ENCODE data around the gene SLC2A6. TPM values are rescaled to one million over a fixed set of nuclear protein-coding genes. Genes with fewer than 3 reads are reported as not detected.

The SLC2A6 gene
- total RNA-seq, 1 donor from 2014 or later = 10.5 TPM

DNA sequence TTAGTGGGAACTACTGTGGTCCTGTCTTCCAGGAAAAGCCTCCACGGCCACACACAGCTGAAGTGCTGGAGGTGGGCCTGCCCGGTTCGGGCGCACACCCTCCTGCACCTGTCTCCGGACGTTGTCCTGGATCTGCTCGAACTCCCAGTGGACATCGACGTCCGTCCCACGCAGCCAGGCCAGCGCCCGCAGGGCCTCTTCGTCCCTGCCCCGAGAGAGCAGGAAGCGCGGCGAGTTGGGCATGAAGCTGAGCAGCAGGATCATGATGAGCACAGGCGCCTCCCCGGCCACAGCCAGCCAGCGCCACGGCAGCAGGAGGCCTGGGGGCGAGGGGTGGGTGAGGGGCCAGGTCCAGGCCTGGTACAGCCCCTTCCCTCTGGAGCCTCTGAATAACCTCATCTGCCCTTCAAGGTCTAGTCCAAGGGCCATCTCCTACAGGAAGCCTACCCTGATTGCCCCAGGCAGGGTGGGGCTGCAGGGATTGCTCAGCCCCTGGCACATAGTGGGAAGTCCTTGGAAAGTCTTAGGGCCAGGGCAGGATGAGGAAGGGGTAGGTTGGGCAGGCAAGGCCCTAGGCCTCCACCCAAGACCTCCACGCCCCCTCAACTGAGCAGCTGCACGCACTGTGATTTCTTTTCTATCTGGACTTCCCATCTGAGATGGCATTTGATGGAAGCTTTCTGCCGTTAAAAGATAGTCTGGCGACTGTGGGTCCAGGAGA, 3.4 kb downstream of the SLC2A6 start:
- DNase-seq = no peak
- peaks cover 31% of the 10 kb centered on the region for H3K36me3 ChIP-seq

DNA sequence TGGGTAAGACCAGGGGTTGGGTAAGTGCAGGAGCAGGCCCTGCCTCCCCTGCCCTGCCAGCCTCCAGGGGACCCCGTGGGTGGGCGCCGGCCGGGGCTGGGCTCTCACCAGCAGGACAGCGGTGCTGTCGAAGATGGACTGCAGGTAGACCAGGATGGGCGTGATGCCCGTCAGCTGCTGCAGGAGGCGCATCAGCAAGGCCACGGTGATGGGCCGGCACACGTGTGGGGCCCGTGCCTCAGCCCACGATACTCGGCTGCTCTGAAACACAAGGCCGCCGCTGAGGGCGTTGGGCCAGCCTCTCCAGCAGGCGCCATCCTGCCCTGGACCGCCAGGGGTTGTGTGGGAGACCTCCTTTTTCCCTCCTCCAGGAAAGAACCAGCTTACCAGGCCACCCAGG, 4.0 kb downstream of the SLC2A6 start:
- intact Hi-C loops (cut with DNase I) = no loop called here
- no peak for ATAC-seq
- Histone ChIP-seq H3K27me3 (ENCODE audit: low read depth) (no peaks in the 10 kb centered on the region), H3K36me3 (peaks cover 31% of the 10 kb centered on the region), H3K4me3 (no peak overlapping the region), H3K27ac (no peak overlapping the region), H3K4me1 (peaks cover 39% of the 10 kb centered on the region), H3K9me3 (no peaks in the 10 kb centered on the region)
- TF ChIP-seq, protein P1, sequence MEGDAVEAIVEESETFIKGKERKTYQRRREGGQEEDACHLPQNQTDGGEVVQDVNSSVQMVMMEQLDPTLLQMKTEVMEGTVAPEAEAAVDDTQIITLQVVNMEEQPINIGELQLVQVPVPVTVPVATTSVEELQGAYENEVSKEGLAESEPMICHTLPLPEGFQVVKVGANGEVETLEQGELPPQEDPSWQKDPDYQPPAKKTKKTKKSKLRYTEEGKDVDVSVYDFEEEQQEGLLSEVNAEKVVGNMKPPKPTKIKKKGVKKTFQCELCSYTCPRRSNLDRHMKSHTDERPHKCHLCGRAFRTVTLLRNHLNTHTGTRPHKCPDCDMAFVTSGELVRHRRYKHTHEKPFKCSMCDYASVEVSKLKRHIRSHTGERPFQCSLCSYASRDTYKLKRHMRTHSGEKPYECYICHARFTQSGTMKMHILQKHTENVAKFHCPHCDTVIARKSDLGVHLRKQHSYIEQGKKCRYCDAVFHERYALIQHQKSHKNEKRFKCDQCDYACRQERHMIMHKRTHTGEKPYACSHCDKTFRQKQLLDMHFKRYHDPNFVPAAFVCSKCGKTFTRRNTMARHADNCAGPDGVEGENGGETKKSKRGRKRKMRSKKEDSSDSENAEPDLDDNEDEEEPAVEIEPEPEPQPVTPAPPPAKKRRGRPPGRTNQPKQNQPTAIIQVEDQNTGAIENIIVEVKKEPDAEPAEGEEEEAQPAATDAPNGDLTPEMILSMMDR (IDR thresholded peaks at IDR 0.05) = no peak
- DNase-seq = no peak

More for the DNA sequence above, 3.4 kb downstream of the SLC2A6 start:
- no peaks in the 10 kb centered on the region for H3K9me3 ChIP-seq
- ATAC-seq = no peak
- TF ChIP-seq, protein P1 (IDR thresholded peaks at IDR 0.05) = no peak
- H3K4me3 ChIP-seq = no peak overlapping the region
- intact Hi-C loops (cut with DNase I) = no loop called here
- peaks cover 39% of the 10 kb centered on the region for H3K4me1 ChIP-seq
- no peak overlapping the region for H3K27ac ChIP-seq
- H3K27me3 ChIP-seq (ENCODE audit: low read depth) = no peaks in the 10 kb centered on the region

- intact Hi-C loops (cut with DNase I) = no loop called here
Observed at GRCh38 chr9:133474215-133474614, 4.7 kb downstream of the SLC2A6 start.

GRCh38 chr9:133473743-133474142, 5.2 kb downstream of the SLC2A6 start:
- Histone ChIP-seq H3K27me3 (ENCODE audit: low read depth) (no peaks in the 10 kb centered on the region), H3K4me3 (no peak overlapping the region), H3K36me3 (peaks cover 38% of the 10 kb centered on the region), H3K9me3 (no peaks in the 10 kb centered on the region), H3K4me1 (peaks cover 30% of the 10 kb centered on the region), H3K27ac (no peak overlapping the region)
- TF ChIP-seq, protein P1 (IDR thresholded peaks at IDR 0.05) = no peak
- intact Hi-C loops (cut with DNase I) = no loop called here
- DNase-seq (no peak), ATAC-seq (no peak)

More at GRCh38 chr9:133474215-133474614, 4.7 kb downstream of the SLC2A6 start:
- Histone ChIP-seq H3K4me3 (no peak overlapping the region), H3K36me3 (peaks cover 33% of the 10 kb centered on the region), H3K27ac (no peak overlapping the region), H3K27me3 (ENCODE audit: low read depth) (no peaks in the 10 kb centered on the region), H3K9me3 (no peaks in the 10 kb centered on the region), H3K4me1 (peaks cover 33% of the 10 kb centered on the region)
- no peak for ATAC-seq
- DNase-seq = no peak
- TF ChIP-seq, protein P1 (IDR thresholded peaks at IDR 0.05) = no peak

- no peak for DNase-seq
- no peak for ATAC-seq
- Histone ChIP-seq H3K27me3 (ENCODE audit: low read depth) (no peaks in the 10 kb centered on the region), H3K9me3 (no peaks in the 10 kb centered on the region), H3K4me3 (no peak overlapping the region), H3K4me1 (peaks cover 22% of the 10 kb centered on the region), H3K27ac (no peak overlapping the region), H3K36me3 (peaks cover 47% of the 10 kb centered on the region)
- intact Hi-C loops (cut with DNase I) = no loop called here
- TF ChIP-seq, protein P1 (IDR thresholded peaks at IDR 0.05) = no peak
Observed at GRCh38 chr9:133472753-133473378, 6.0 kb downstream of the SLC2A6 start.
